ENCODE results near the gene LRRC1. TPM values are rescaled to one million over a fixed set of nuclear protein-coding genes. Genes with fewer than 3 reads are reported as not detected.

LRRC1 gene
- polyA plus RNA-seq, 1 donor (not counting 4 experiments of a cell fraction or from before 2014, with no cell fraction given), result 19.7 TPM

DNA sequence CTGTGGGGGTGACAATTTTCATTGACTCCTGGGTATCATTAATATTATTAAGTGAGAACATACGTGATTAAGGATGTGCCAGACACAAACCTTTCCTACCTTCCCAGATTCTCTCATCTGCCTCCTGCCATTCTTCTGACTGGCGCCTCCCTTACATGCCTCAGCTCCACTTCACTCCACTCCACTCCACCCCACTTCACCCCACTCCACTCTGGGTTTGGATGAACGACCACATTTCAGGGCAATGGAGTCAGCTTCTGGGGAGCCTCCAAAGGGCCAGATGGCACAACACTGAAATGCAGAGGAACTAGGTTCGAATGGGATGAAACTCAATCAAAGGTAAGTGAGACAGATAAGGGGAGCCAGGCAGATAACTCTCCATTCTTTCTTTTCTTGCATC, 40.5 kb upstream of the LRRC1 start:
- H3K9ac ChIP-seq (ENCODE audit: control insufficient read depth, extremely low read depth, insufficient read depth, low read length), result no peak overlapping the region
- dilution Hi-C loops (cut with MboI; ENCODE audit: extremely low pct_ligation_motif_present, low sequenced_read_pairs), result no loop called here
- no peaks in the 10 kb centered on the region for H3K36me3 ChIP-seq (ENCODE audit: control insufficient read depth in 2 of 2, extremely low read depth in 1 of 2, insufficient read depth in 2 of 2, low read length in 2 of 2)
- no peak overlapping the region for H3K4me3 ChIP-seq (ENCODE audit: control insufficient read depth in 2 of 3, extremely low read depth in 1 of 3, insufficient read depth in 2 of 3, low read depth in 1 of 3, low read length in 3 of 3)
- no peak for TF ChIP-seq EZH2 (IDR thresholded peaks at IDR 0.05; ENCODE audit: low read length)
- TF ChIP-seq, protein P1, sequence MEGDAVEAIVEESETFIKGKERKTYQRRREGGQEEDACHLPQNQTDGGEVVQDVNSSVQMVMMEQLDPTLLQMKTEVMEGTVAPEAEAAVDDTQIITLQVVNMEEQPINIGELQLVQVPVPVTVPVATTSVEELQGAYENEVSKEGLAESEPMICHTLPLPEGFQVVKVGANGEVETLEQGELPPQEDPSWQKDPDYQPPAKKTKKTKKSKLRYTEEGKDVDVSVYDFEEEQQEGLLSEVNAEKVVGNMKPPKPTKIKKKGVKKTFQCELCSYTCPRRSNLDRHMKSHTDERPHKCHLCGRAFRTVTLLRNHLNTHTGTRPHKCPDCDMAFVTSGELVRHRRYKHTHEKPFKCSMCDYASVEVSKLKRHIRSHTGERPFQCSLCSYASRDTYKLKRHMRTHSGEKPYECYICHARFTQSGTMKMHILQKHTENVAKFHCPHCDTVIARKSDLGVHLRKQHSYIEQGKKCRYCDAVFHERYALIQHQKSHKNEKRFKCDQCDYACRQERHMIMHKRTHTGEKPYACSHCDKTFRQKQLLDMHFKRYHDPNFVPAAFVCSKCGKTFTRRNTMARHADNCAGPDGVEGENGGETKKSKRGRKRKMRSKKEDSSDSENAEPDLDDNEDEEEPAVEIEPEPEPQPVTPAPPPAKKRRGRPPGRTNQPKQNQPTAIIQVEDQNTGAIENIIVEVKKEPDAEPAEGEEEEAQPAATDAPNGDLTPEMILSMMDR (optimal IDR thresholded peaks at IDR 0.05 in 1 of 3, IDR thresholded peaks at IDR 0.05 in 1 of 3, conservative IDR thresholded peaks at IDR 0.05 in 1 of 3; ENCODE audit: extremely low read depth in 1 of 3, insufficient read depth in 2 of 3, low read length in 3 of 3), result no peak
- no peak overlapping the region for H3K4me2 ChIP-seq (ENCODE audit: control insufficient read depth, extremely low read depth, insufficient read depth, low read depth, low read length)
- no peaks in the 10 kb centered on the region for H3K79me2 ChIP-seq (ENCODE audit: control insufficient read depth, insufficient read depth, low read length)
- no peaks in the 10 kb centered on the region for H3K9me1 ChIP-seq (ENCODE audit: control insufficient read depth, extremely low read depth, insufficient read depth, low read length)
- no peaks in the 10 kb centered on the region for H4K20me1 ChIP-seq (ENCODE audit: control insufficient read depth, extremely low read depth, insufficient read depth, low read length)
- peak; percentile 9 for FAIRE-seq
- peaks cover 25% of the 10 kb centered on the region for H3K4me1 ChIP-seq (ENCODE audit: control insufficient read depth, extremely low read depth, insufficient read depth, low read length)
- H2AFZ ChIP-seq (ENCODE audit: control insufficient read depth, low read length), result no peak overlapping the region
- no peaks in the 10 kb centered on the region for H3K9me3 ChIP-seq (ENCODE audit: control insufficient read depth, low read depth, low read length)
- DNase-seq (ENCODE audit: low read depth, low spot score), result no peak
- no peaks in the 10 kb centered on the region for H3K27me3 ChIP-seq (ENCODE audit: control insufficient read depth, extremely low read depth, insufficient read depth, low read length)
- H3K27ac ChIP-seq (ENCODE audit: control insufficient read depth, insufficient read depth, low read length), result no peak overlapping the region

DNA sequence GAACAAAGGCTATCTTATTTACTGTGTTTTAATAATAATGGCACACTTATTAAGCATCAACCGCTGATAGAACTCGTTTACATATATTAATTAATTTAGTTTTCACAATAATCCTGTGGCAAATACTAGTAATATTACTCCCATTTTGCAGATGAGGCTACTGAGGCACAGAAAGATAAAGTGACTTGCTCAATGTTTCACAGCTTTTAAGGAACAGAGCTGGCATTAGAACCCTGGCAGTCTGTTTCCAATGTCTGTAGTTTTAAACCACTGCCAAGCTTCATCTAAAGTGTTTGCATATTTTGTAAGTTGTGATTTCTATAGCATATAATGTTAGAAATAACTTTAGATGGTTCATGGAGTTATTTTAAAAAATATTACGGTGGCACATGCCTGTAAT, 38.4 kb upstream of the LRRC1 start:
- H3K27ac ChIP-seq (ENCODE audit: control insufficient read depth, insufficient read depth, low read length), result no peak overlapping the region

More for the DNA sequence above, 38.4 kb upstream of the LRRC1 start:
- FAIRE-seq (no peak), DNase-seq (ENCODE audit: low read depth, low spot score) (no peak)
- TF ChIP-seq EZH2 (IDR thresholded peaks at IDR 0.05; ENCODE audit: low read length), result no peak
- TF ChIP-seq, protein P1 (optimal IDR thresholded peaks at IDR 0.05 in 1 of 3, IDR thresholded peaks at IDR 0.05 in 1 of 3, conservative IDR thresholded peaks at IDR 0.05 in 1 of 3; ENCODE audit: extremely low read depth in 1 of 3, insufficient read depth in 2 of 3, low read length in 3 of 3), result no peak
- Histone ChIP-seq H3K9ac (ENCODE audit: control insufficient read depth, extremely low read depth, insufficient read depth, low read length) (no peak overlapping the region), H4K20me1 (ENCODE audit: control insufficient read depth, extremely low read depth, insufficient read depth, low read length) (no peaks in the 10 kb centered on the region), H3K36me3 (ENCODE audit: control insufficient read depth in 2 of 2, extremely low read depth in 1 of 2, insufficient read depth in 2 of 2, low read length in 2 of 2) (no peaks in the 10 kb centered on the region), H2AFZ (ENCODE audit: control insufficient read depth, low read length) (no peak overlapping the region), H3K4me3 (ENCODE audit: control insufficient read depth in 2 of 3, extremely low read depth in 1 of 3, insufficient read depth in 2 of 3, low read depth in 1 of 3, low read length in 3 of 3) (no peak overlapping the region), H3K9me1 (ENCODE audit: control insufficient read depth, extremely low read depth, insufficient read depth, low read length) (no peaks in the 10 kb centered on the region), H3K9me3 (ENCODE audit: control insufficient read depth, low read depth, low read length) (no peaks in the 10 kb centered on the region), H3K4me2 (ENCODE audit: control insufficient read depth, extremely low read depth, insufficient read depth, low read depth, low read length) (no peak overlapping the region), H3K27me3 (ENCODE audit: control insufficient read depth, extremely low read depth, insufficient read depth, low read length) (no peaks in the 10 kb centered on the region), H3K79me2 (ENCODE audit: control insufficient read depth, insufficient read depth, low read length) (no peaks in the 10 kb centered on the region), H3K4me1 (ENCODE audit: control insufficient read depth, extremely low read depth, insufficient read depth, low read length) (peaks cover 20% of the 10 kb centered on the region)
- dilution Hi-C loops (cut with MboI; ENCODE audit: extremely low pct_ligation_motif_present, low sequenced_read_pairs), result no loop called here

All from keratinocyte (primary cell).